Lung (tissue), 12 donors: Measurements from ENCODE around the gene CAV2. TPM values are rescaled to one million over a fixed set of nuclear protein-coding genes. Genes with fewer than 3 reads are reported as not detected.

Source experiments
- ATAC-seq: fragments of 200-7000 bp; cut with Tn5 transposase; one replicate; pipeline ENCODE4 v1.9.1; 2020; ENCODE audit warnings: moderate number of reproducible peaks; ENCODE audit not compliant: insufficient read depth, low FRiP score
- DNase-seq, 3 donors: peaks; one replicate each; pipeline ENCODE4 v3.0.0-alpha.2; 2013 to 2017
- H3K27ac ChIP-seq, 2 donors: one replicate each; pipeline ENCODE4 v1.5.1; 2013; ENCODE audit warnings: mild to moderate bottlenecking in 2 of 2, moderate library complexity in 2 of 2, control low read depth in 1 of 2, inconsistent platforms in 1 of 2, low read depth in 1 of 2, low read length in 1 of 2
- H3K27me3 ChIP-seq, 3 donors: one replicate each; pipeline ENCODE4 v1.5.1; 2013; ENCODE audit warnings: low read length in 2 of 3; ENCODE audit not compliant: control insufficient read depth in 3 of 3, insufficient read depth in 3 of 3
- H3K36me3 ChIP-seq, 4 donors: one replicate each; pipeline ENCODE4 v1.5.1; 2013; ENCODE audit warnings: low read length in 4 of 4, mild to moderate bottlenecking in 1 of 4, moderate library complexity in 1 of 4; ENCODE audit not compliant: control insufficient read depth in 4 of 4, insufficient read depth in 4 of 4
- H3K4me1 ChIP-seq, 5 donors: one replicate each; pipeline ENCODE4 v1.5.1; 2013; ENCODE audit warnings: low read length in 5 of 5, mild to moderate bottlenecking in 2 of 5, moderate library complexity in 1 of 5; ENCODE audit not compliant: control insufficient read depth in 5 of 5, insufficient read depth in 5 of 5
- H3K4me3 ChIP-seq: one replicate; pipeline ENCODE4 v1.5.1; 2013; ENCODE audit warnings: mild to moderate bottlenecking, control low read depth, moderate library complexity
- H3K9ac ChIP-seq, 2 donors: one replicate each; pipeline ENCODE4 v1.5.1; 2013; ENCODE audit warnings: low read length in 2 of 2, control low read depth in 1 of 2; ENCODE audit not compliant: insufficient read depth in 1 of 2
- H3K9me3 ChIP-seq, 4 donors: one replicate each; pipeline ENCODE4 v1.5.1; 2013; ENCODE audit warnings: low read length in 3 of 4, mild to moderate bottlenecking in 1 of 4, moderate library complexity in 1 of 4; ENCODE audit not compliant: control insufficient read depth in 4 of 4, insufficient read depth in 3 of 4
- WGBS, 2 donors: extraction: QIAGEN DNeasy Blood & Tissue Kit; methylation state at CpG; one replicate each; pipeline ENCODE4 v1.1.7; 2013; 5-methylcytosine and 5-hydroxymethylcytosine counted together
- polyA plus RNA-seq, 2 donors: library from polyadenylated mRNA; stranded (reverse); fragments of 200-250 nt; gene quantifications; one replicate each; pipeline ENCODE4 v1.2.1, GENCODE V29; 2013
- total RNA-seq, 2 donors: library from RNA; depleted of rRNA in 1 of 2; stranded (reverse); fragments of >200 nt in 1 of 2; gene quantifications; one replicate each; pipeline ENCODE4 v1.2.1, GENCODE V29; 2014 to 2021
- TF ChIP-seq, protein P1 (sequence below): IDR thresholded peaks from 2 replicates; pipeline ENCODE4 v1.5.1; 2012; ENCODE audit warnings: mild to moderate bottlenecking; ENCODE audit errors: control extremely low read depth, extremely low read depth
- donor health status: control.
- donor health status: control.
- donor health status: Bipolar disorder and iron deficiency.
- donor health status: healthy.
- donor health status: DM: yes; HTN: yes; CAD: no.

CAV2 gene
- total and polyA plus RNA-seq, 4 donors, result 57.9 to 214 (median 106) TPM

DNA sequence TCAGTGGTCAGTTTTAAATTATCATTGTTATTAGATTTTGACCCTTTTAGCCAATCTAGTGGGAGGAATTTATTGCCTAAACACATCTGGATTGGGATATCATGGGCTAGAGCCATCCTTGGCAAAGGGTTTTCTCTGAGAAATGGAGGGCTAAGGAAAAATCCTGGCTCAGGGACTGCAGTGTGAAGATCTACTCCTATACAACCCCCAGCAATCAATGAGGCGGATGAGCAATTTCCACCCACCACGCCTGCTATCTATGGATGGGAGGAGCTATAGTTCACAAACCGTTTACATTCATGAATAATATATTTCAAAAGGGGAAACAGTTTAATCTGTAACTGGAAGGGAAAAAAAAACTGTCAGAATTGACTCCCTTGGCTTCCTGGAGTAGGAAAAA lies 28.0 kb downstream of the CAV2 start:
- no peaks in the 10 kb centered on the region for H3K9me3 ChIP-seq
- TF ChIP-seq, protein P1, sequence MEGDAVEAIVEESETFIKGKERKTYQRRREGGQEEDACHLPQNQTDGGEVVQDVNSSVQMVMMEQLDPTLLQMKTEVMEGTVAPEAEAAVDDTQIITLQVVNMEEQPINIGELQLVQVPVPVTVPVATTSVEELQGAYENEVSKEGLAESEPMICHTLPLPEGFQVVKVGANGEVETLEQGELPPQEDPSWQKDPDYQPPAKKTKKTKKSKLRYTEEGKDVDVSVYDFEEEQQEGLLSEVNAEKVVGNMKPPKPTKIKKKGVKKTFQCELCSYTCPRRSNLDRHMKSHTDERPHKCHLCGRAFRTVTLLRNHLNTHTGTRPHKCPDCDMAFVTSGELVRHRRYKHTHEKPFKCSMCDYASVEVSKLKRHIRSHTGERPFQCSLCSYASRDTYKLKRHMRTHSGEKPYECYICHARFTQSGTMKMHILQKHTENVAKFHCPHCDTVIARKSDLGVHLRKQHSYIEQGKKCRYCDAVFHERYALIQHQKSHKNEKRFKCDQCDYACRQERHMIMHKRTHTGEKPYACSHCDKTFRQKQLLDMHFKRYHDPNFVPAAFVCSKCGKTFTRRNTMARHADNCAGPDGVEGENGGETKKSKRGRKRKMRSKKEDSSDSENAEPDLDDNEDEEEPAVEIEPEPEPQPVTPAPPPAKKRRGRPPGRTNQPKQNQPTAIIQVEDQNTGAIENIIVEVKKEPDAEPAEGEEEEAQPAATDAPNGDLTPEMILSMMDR, result no peak
- peak overlapping the region in 1 of 2 donors; percentile 89 for H3K9ac ChIP-seq
- peaks cover 0 to 20% (median 7%) of the 10 kb centered on the region in 4 donors for H3K36me3 ChIP-seq
- H3K4me1 ChIP-seq, result peaks cover 6 to 59% (median 21%) of the 10 kb centered on the region in 5 donors
- 30 to 46% methylated on average over 3 of the region's 3 CpGs for WGBS, 2 donors
- peak overlapping the region; percentile 24 for H3K4me3 ChIP-seq
- DNase-seq, result no peak
- no peaks in the 10 kb centered on the region for H3K27me3 ChIP-seq
- ATAC-seq, result no peak
- peak overlapping the region; percentile 70 to 99 for H3K27ac ChIP-seq

DNA sequence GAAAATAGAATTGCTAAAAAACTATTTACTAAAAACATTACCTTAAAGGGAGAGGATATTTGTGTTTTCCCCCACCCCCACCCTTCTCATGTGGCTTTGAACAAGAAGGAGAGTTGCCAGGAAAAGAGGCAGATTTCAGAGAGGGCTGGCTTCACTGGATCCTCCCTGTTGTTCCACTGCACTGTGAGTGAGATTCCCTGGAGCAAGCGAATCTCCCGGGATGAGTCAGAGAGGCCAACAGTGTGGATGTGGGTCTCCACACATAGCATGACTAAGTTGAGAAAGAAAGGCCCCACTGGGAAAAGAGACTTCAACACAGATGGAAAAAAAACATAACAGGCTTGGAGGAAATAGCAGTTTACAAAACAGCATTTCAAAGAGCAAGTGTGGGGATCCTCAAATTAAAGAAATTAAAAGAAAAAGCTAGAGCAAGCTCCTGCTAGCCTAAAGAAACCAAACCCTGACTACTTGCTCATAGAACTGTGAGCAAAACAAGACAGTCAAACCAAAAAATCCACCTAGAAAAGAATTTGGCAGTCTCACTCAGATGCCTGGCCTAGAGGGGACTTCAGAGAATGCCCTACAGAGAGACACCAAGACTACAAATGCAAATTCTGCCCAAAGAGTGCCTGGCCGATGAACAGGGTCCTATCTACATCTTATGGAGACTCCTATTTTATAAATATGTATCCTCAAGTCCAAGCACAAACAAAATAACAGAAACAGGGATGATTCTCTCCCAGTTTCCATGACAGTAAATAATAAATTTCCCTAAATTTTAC lies 28.7 kb downstream of the CAV2 start:
- peaks cover 1 to 20% (median 9%) of the 10 kb centered on the region in 4 donors for H3K36me3 ChIP-seq
- peak overlapping the region; percentile 73 to 99 for H3K27ac ChIP-seq
- peaks cover 4 to 59% (median 21%) of the 10 kb centered on the region in 5 donors for H3K4me1 ChIP-seq
- no peaks in the 10 kb centered on the region for H3K27me3 ChIP-seq
- peak overlapping the region in 1 of 2 donors; percentile 4 for H3K9ac ChIP-seq
- ATAC-seq, result no peak
- H3K9me3 ChIP-seq, result no peaks in the 10 kb centered on the region
- peak overlapping the region; percentile 24 for H3K4me3 ChIP-seq
- TF ChIP-seq, protein P1, result no peak
- 38 to 73% methylated on average over 3 of the region's 3 CpGs for WGBS, 2 donors
- peak in 2 of 3 donors; percentile 27 to 61 for DNase-seq

DNA sequence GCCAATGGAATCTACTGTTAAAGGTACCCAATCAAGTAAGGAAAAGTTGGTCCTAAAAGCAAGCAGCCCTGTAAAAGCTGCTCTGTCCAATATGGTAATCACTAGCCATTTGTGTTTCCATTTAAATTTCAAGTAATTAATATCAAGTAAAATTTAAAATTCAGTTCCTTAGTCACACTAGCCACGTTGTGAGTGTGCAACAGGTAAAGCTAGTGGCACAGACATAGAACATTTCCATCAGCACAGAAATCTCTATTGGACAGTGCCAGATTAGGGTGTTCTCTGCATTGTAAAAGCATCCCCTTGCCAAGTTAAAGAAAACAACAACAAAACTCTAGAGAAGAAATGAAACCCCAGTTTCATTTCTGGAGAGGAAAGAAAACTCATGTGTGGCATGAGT lies 29.7 kb downstream of the CAV2 start:
- Histone ChIP-seq H3K9ac (no peak overlapping the region), H3K36me3 (peaks cover 1 to 20% (median 9%) of the 10 kb centered on the region in 4 donors), H3K27me3 (no peaks in the 10 kb centered on the region), H3K4me1 (peaks cover 4 to 50% (median 21%) of the 10 kb centered on the region in 5 donors), H3K27ac (no peak overlapping the region), H3K9me3 (no peaks in the 10 kb centered on the region), H3K4me3 (no peak overlapping the region)
- ATAC-seq, result no peak
- no peak for DNase-seq
- TF ChIP-seq, protein P1, result no peak
- 26 to 59% methylated on average over 1 of the region's 1 CpG for WGBS, 2 donors
